Stimulated activated CD4-positive, alpha-beta T cell treated with anti-CD3 and anti-CD28 coated beads, TNF-alpha, amount 100 ng/mL, for 4 hours (primary cell): ENCODE results near the gene RARRES1.

ENCODE experiments used
- DNase-seq, 3 experiments: peaks; one replicate each; pipeline ENCODE4 v3.0.0-alpha.2; 2020; ENCODE audit warnings: low read depth in 3 of 3

The RARRES1 gene

DNA sequence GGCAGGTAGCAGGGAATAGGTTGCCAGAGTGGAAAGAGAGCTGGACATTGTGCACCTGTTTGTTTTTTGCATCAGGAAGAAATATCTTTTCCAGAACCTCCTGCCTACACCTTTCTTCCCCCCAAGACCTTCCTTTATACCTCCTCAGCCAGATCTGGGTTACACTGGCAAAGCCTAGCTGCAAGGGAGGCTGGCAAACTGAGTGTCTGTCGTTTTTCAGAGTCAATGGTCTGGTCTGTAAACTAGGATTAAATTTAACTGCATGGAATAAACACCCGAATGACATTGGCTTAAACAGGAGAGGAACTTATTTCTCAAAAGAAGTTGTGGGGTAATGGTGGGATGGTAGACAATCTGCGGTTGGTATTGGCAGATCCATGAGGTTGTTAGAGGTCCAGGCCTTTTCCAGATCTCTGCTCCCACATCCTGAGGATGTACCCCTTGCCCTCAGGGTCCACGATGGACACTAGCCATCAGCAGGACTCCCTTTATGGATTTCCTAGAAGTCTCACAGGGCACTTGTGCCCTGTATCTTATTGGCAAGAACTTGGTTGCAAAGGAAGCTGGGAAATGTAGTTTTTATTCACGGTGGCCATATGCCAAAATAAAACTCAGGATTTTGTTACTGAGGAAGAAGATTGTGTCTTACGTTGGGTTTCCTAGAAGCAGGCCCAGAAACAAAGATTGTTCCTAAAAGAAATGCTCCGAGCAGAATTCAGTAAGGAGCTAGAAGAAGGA, 3.2 kb upstream of the RARRES1 start:
- DNase-seq, result no peak

DNA sequence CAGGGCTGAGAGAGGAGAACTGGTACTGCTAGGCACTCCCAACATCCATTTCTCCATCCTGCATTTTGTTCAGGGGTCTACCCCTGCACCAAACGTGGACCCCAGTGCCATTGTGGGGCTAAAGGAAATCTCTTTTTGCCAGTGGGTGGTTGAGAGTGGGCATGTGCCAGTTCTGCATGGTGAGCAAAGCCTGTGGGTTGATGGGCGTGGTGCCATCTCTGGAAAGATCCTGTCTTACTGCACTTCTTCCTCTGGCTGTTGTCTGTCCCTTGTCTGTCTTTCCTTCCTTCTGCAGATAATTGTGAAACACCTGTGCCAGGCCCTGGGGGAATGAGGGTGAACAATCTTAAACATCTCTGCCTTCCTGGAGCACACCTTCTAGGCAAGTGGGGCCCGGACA, 1.4 kb upstream of the RARRES1 start:
- no peak for DNase-seq

DNA sequence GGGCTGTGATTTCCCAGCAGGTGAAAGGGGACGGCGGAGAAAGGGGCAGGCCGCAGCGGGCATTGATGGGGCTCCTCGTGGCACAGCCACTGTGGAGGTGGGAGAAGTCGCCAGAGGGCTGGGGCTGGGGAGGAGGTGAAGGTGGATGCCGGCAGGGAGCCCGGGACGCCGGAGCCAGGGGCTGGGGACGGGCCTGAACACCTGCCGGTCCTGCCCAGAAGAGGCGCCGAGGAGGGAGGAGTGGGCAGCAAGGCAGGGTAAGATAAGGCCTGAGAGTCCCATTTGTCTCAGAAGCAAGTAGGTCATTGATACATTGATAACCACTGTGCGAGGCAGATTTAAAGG, 571 bp upstream of the RARRES1 start:
- no peak for DNase-seq

- DNase-seq, result no peak
Observed at GRCh38 chr3:158731486-158731885, 771 bp downstream of the RARRES1 start.

- no peak for DNase-seq
Observed at GRCh38 chr3:158728851-158729250, 3.4 kb downstream of the RARRES1 start.

GRCh38 chr3:158728061-158728377, 4.2 kb downstream of the RARRES1 start:
- no peak for DNase-seq

DNA sequence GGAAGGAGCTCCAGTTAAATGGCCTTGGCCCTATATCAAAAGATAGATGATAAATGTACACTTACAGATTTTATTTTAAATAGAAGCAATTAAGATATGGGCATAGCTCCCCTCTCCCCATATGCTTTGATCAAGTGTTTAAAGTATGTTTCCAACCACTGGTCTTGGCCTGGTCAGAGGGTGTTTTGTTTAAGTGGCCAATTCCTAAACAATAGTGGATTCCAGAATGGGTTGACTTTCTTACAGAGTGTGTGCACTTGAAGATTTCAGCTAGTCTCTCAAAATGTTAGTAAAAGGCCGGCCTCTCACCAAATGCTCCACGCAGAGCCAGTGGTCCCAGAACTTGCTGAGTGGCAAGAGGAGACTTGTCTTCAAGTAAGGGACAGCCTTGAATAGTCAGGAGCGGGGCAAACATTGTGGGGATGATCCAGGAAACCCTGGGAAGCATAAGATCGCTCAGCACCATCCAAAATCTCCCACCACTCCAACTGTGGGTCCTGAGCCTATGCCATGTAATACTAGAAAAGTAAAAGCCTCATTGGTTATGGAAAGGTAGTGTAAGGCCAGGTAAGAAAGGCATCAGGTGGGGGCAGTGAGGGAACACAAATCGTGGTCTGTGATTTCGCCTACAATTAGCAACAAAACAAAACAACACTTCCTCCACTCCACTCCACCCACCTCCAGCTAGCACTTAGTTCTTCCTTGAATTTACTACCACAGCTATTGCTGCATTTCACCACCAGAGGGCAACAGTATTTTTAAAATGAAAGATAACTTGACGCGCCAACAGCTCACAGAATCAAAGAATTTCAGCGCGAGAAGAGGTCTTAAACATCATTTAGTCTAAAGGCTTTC, 4.8 kb downstream of the RARRES1 start:
- DNase-seq, result peak in 1 of 3 experiments; percentile 21

DNA sequence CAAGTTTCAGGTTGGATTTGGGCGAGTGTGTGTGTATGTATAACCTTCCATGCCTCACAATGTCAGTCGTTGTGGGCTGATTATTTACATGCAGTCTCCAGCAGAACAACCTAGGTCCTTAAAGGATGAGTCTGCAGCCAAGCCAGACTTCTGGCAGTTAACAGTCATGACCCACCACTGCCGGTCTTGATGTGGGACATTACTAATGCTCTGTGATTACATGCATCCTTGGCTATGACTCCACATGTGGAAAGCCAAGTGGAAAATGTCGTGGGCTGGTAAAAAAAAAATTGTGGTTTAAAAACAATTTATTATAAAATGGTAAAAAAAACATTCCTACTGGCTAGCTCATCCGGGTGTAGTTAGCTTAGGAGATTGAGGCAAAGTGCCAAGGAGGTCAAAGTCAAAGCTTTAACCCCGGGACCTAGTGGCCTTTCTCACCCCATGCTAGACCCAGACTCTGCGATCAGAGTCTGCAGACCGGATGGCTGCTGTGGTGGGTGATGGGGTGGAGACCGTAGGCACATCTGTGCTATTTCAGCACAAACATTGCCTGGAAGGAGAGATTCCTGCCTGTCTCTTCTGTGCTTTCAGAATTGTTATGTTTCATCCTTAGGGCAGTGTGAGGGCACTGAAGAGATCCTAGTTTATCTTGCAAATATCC, 6.8 kb downstream of the RARRES1 start:
- no peak for DNase-seq

DNA sequence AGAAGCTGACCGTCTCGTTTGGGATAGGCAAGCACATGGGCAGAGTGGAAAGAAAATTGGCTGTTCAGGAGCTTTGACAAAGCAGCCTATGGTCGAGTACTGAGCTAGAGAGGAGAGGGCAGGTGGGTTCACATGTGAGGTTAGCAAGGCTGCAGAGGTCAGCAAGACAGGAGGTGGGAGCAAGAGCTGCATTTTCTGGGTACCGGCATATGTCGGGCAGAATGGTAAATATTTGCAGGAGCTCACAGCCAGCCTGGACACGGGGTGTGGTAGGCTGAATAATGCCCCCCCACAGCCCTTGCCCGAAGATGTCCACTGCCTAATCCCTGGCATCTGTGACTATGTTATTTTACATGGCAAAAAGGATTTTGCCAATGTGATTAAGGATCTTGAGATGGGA, 8.3 kb downstream of the RARRES1 start:
- no peak for DNase-seq

GRCh38 chr3:158722108-158722507, 10.1 kb downstream of the RARRES1 start:
- DNase-seq, result no peak

DNA sequence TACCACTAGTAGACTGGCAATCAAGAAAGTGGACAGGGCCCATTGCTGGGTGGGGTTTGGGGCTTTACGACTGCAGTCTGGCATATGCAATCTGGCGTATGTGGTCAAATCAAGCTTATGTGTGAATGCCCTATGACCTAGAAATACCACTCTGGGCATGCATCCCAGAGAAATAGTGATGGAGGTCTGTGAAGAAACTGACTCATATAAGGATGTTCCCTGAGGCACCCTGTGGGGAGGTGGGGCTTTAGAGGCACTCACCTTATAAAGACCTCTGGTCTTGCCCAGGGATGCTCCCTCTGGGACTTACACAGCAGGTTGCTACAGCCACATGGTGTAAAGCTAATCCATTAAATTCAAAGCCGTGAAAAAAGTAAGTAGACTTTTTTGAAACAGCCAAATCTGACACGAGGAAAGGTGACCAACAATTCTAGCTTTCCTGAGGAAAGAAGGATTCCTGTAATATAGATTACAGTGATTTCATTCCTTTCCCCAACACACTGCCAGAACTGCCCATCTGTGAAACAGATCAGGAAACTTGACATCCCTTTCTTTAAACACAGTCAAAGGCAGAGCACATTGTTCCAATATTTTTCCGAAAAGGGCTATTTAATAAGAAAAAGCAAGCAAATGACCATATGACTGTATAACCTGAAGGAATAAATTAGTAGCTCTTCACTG, 13.6 kb downstream of the RARRES1 start:
- no peak for DNase-seq

DNA sequence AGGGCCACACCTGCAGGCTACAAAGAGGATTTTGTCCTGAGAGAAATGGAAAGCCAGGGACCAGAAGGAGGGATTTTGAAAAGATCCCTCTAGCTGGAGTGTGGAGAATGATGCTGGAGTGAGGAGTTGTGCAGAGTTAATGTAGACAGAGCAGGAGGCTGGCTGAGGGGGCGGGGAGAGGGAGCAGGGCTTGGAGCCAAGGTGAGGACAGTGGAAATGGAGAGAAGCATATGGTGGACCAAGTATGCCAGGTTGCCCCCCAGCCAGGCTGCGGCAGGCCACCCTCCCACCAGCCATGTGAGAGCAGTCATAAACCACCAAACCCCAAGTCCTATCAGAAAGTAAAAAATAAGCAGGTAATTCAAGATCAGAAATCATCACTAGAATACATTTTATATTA, 14.7 kb downstream of the RARRES1 start:
- DNase-seq, result no peak

- DNase-seq, result no peak
Observed at GRCh38 chr3:158713094-158713499, 19.2 kb downstream of the RARRES1 start.

- no peak for DNase-seq
Observed at GRCh38 chr3:158712443-158712842, 19.8 kb downstream of the RARRES1 start.

DNA sequence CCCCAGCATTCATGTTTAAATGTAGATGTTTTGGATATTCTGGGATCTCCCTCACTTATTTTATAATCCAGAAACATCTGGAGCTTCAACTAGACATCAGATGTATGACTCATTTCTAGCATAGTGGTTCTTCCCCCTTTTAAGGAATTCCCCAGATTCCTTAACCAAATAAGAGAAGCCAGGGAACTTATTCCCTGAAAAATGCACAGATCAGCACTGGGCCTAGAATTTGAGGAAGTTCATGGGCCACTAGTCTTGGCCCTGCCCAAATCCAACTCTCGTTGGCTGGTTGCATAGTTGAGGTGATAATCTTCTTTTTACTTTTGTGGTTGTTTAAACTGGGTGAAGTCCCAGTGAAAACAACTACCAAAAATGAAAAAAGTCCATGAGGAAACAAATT, 20.4 kb downstream of the RARRES1 start:
- DNase-seq, result no peak

DNA sequence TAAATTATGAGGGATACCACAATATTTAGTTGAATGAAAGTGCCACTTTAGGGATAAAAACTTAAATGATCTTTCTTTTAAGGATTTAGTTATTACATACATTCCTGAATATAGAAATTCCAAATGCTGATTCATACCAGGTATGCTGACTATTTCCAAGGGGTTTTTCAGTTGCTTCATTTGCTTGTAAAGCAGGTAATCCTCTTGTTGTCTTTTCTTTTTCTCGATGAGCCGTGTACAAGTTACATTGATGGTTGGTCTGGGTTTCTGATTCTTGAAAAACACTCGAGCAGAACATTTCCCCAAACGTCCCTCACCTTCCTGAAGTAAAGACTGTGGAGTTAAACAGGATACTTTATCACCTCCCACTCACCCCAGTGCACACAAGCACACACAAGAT, 21.7 kb downstream of the RARRES1 start:
- no peak for DNase-seq

DNA sequence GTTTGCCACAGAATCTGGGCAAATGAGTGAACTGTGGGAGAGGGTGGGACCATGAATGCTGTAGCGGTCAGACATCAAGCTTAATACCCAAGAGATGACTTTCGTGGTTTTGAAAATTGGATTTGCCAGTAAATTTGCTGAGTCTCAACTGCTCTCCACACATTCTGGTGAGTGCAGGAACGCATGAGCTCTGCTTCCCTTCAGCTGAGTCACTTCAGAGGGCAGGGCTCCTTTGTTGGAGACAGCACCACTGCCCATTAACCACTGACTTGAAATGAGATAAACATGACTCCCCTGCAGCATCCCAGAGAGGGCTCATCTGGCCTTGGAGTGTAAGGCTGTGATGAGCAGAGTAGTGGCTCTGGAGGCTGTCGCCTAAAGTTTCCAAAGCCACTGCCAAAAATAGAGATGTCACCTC, 22.6 kb downstream of the RARRES1 start:
- DNase-seq, result no peak

DNA sequence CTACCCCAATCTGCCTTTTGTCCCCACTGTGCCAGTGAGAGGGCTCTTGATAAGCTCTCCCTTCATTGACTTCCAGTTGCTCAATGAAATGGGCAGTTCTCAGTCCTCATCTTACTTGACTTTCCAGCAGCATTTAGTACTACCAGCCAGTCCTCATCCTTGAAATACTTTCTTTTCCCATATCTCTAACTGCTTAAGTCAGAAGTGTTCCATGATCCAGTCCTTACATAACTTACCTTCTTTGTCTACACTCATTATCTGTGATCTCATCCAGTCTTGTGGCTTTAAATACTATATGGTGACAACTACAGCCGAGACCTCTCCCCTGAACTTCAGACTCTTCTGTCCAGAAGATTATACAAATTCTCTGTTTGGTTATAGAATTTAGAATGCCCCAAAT, 28.7 kb downstream of the RARRES1 start:
- DNase-seq, result no peak

- no peak for DNase-seq
Observed at GRCh38 chr3:158702815-158703481, 29.3 kb downstream of the RARRES1 start.

GRCh38 chr3:158701420-158702065, 30.7 kb downstream of the RARRES1 start:
- no peak for DNase-seq

- no peak for DNase-seq
Observed at GRCh38 chr3:158700559-158700958, 31.7 kb downstream of the RARRES1 start.
